SKM-1 (cell line): ENCODE results near the gene STX8.
"Not testable (repeated sequence)": the region's sequence is repeated elsewhere in the genome, so short reads cannot be mapped to it uniquely, and the experiment has no call there.

Experiments used
- DNase-seq: peaks from one replicate; lab custom pipeline; 2025; ENCODE audit not compliant: unreplicated experiment; lab: John Stamatoyannopoulos, UW

Gene STX8

DNA sequence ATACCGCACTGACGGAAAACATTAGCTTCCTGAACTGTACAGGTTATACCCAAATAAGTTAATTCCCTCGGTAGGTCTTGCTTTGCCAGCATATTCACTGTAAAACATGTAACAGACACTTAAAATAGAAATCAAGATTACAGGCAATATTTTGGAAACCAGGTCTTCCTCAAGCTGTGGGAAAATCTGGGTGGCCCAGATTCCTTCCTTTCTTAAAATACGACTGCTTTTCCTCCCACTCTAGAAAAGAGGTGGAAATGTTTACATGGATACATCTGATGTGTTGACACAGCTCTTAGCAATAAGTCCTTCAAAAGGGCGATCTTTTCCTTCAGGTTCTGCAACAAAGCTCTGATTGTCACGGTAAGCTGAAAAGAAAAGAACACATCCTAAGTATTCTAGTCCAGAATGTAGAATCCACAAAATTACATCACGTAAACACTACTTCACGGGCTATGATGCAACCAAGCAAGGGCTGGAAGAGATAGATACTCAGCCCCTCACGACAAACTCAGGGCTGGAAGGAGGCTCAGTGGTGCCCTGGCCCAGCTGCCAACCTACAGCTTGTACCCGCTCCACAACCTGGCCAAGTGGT is 18.4 kb downstream of the STX8 start:
- no peak for DNase-seq

- DNase-seq: not testable (repeated sequence)
Observed at GRCh38 chr17:9554715-9555114, 20.9 kb downstream of the STX8 start.

DNA sequence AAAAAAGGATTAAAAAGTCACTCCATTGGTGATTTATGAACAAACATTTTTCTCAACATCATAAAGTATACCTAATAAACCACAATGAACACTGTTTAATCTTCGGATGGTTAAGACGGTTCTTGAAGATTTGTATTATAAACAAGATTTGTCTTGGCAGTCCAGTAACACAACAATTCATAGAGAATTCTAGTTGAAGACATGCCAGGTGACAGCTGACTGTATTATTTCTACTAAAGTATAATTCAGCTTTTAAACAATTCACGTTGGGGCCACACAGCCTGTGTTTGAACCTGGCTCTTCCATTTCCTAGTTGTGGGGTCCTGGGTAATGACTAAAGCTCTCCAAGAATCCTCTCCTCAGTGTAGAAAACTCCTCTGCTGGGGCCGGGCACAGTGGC is 22.0 kb downstream of the STX8 start:
- DNase-seq: no peak

DNA sequence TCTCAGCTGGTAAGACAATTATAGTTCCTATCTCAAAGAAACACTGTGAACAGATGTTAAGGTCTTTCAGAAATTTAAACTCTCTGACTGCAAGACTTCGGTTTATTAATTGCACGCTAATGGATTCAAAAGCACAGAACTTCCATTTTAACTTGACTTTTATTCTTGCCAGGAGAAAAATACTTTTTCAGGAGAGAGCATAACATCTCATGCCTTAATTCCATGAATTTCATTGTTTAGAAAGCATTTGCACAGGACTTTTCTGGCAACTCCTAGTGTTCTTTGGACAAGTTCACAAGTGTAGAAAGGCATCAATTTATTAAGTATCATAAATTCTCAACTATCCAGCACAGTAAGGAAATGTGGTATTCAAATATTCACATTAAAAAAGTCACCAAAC is 22.4 kb downstream of the STX8 start:
- DNase-seq: no peak

DNA sequence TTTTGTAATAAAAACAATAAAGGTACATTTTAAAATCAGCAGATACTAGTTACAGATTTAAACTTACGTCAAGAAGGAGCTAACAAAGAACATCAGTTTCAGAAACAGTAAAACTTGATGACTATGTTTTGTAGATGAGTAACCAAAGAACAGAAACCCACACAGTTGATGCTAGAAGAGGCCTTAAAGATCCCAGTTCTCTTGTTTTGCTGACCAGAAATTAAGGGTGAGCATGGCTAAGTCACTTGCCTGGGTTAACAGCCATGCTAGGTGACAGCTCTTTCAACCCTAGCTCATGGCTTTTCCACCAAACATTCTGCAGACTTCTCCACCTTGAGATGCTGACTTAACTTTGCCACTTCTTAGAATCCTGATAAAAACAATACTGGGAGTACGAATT is 26.4 kb downstream of the STX8 start:
- no peak for DNase-seq

GRCh38 chr17:9544221-9544620 is 31.4 kb downstream of the STX8 start:
- no peak for DNase-seq

- DNase-seq: no peak
Observed at GRCh38 chr17:9541718-9542117, 33.9 kb downstream of the STX8 start.

DNA sequence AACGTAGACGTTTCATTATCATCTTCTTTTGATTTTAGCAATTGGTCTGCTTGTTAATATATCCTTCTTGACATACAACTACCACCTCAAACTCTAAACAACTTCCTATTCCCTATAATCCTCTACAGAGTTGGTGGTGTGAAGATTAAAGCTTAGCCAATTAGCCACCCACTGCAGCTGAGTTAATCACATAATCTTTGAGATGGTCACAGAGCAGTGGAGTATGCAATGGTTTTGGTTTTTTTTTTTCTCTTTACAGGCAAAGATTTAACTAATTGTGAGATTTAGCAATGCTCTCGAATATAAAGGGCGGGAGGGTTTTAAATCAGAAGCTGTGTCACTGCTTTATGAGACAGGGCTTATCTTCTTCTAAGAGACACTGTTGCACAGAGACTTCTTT is 37.0 kb downstream of the STX8 start:
- DNase-seq: no peak

DNA sequence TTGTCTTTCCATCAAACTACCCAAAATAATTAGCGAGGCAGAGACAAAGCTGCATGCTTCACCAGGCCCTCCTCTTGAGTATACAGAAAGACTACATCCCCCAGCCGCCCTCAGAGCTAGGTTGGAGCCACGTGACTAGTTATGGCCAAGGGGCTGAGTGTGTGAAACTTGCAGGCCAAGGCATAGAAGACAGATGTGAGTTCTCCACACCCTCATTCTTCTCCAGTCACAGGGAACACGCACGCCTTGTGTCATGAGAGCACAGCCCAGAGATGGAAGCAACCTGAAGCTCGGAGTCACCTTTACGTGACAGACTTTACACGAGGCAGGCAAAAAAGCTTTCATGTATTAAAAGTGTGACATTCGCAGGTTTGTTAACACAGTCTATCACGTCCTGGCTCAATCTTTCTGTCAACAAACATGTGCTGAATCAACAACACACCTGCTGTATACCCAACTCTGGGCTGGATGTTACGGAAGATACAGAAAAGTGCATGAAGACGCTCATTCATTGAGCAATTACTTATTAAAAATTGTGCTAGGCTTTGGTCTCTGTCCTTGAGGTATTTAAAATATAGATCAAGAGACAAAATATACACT is 38.3 kb downstream of the STX8 start:
- no peak for DNase-seq

DNA sequence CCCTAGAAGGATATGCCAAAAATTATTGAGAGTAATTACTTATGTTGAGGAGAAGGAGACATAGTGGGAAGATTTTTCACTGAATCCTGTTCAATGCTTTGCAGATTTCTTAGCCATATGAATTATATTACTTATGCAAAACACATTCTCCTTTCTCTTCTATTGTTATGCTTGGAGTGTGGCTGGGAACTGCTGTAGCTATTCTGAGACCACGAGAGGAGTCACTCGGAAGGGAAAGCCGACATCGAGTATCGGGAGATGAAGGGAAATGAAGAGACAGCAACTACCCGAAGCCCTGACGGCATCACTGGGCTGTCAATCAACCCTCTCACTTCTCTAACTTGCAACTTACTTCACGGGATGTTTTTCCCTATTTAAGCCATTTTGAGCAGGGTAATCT is 39.6 kb downstream of the STX8 start:
- no peak for DNase-seq

GRCh38 chr17:9533441-9533840 is 42.2 kb downstream of the STX8 start:
- no peak for DNase-seq

GRCh38 chr17:9532715-9533114 is 42.9 kb downstream of the STX8 start:
- DNase-seq: no peak

GRCh38 chr17:9531034-9531433 is 44.6 kb downstream of the STX8 start:
- DNase-seq: no peak

GRCh38 chr17:9529033-9529700 is 46.5 kb downstream of the STX8 start:
- DNase-seq: no peak

GRCh38 chr17:9527788-9528187 is 47.8 kb downstream of the STX8 start:
- no peak for DNase-seq

GRCh38 chr17:9522074-9522473 is 53.5 kb downstream of the STX8 start:
- no peak for DNase-seq

GRCh38 chr17:9521062-9521461 is 54.6 kb downstream of the STX8 start:
- no peak for DNase-seq

GRCh38 chr17:9520649-9521048 is 55.0 kb downstream of the STX8 start:
- DNase-seq: no peak

GRCh38 chr17:9519583-9520272 is 55.9 kb downstream of the STX8 start:
- DNase-seq: no peak

DNA sequence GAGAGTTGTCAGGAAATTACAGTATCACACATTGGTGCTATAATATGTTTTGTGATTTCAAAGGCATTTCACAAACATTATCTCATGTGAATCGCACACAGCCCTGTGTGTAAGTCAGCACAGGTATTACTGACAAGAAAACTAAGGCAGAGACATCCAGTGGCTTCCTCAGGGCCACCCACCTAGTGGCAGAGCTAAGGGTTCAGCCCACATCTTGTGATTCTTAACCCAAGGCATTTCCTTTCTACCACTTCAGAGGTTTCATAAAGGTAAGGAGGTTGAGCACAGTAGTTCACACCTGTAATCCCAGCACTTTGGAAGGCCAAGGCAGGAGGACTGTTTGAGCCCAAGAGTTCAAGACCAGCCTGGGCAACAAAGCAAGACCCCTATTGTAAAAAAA is 58.2 kb downstream of the STX8 start:
- no peak for DNase-seq

- no peak for DNase-seq
Observed at GRCh38 chr17:9513266-9513665, 62.4 kb downstream of the STX8 start.
